Ovary (tissue), 9 donors: Measurements from ENCODE around the gene EEF2. TPM values are rescaled to one million over a fixed set of nuclear protein-coding genes. Genes with fewer than 3 reads are reported as not detected.

Experiments used
- DNase-seq, 5 donors: peaks; one replicate each; pipeline ENCODE4 v3.0.0-alpha.2; 2019 to 2020
- H3K27ac ChIP-seq, 2 donors: fragments of 200-600 bp; one replicate each; pipeline versions ENCODE4 v1.5.1 to v1.8.0; 2019 to 2022
- H3K27me3 ChIP-seq: fragments of 200-600 bp; one replicate; pipeline ENCODE4 v1.8.0; 2022
- H3K36me3 ChIP-seq: fragments of 200-600 bp; sonication (generic); one replicate; pipeline ENCODE4 v1.5.1; 2019
- H3K4me1 ChIP-seq: one replicate; pipeline ENCODE4 v1.8.1; 2013; ENCODE audit warnings: mild to moderate bottlenecking, moderate library complexity; ENCODE audit not compliant: insufficient read depth
- H3K4me3 ChIP-seq: fragments of 200-600 bp; sonication (generic); one replicate; pipeline ENCODE4 v1.5.1; 2017
- H3K9me3 ChIP-seq, 2 donors: fragments of 200-600 bp in 1 of 2; sonication (generic) in 1 of 2; one replicate each; pipeline versions ENCODE4 v1.5.1 to v1.8.1; 2013 to 2019; ENCODE audit warnings: mild to moderate bottlenecking in 1 of 2, moderate library complexity in 1 of 2
- CTCF ChIP-seq, 3 donors: fragments of 450-650 bp in 2 of 3; fragments of 200-600 bp in 1 of 3; IDR thresholded peaks; one replicate each; pipeline versions ENCODE4 v1.5.1 to v1.8.0; 2016 to 2022; ENCODE audit warnings: antibody characterized with exemption in 3 of 3, mild to moderate bottlenecking in 1 of 3
- EP300 ChIP-seq: sonication (generic); formaldehyde crosslinking; IDR thresholded peaks from one replicate; pipeline ENCODE4 v1.6.1; 2017; ENCODE audit warnings: antibody characterized with exemption
- POLR2A ChIP-seq: fragments of 450-650 bp; IDR thresholded peaks from one replicate; pipeline ENCODE4 v1.6.1; 2017; ENCODE audit warnings: antibody characterized with exemption, mild to moderate bottlenecking, moderate library complexity
- WGBS, 3 donors: extraction: QIAGEN DNeasy Blood & Tissue Kit in 1 of 3; methylation state at CpG; one replicate each; pipeline versions ENCODE4 v1.1.5 to v1.1.7; 2013 to 2017; 5-methylcytosine and 5-hydroxymethylcytosine counted together
- intact Hi-C, 4 donors: fragments of 100-400 bp; cut with DNase I; formaldehyde crosslinking; loops; one replicate each; pipeline versions ENCODE4 v1.11.0 to v1.15.1; 2022 to 2023
- polyA plus RNA-seq, 2 donors: library from polyadenylated mRNA; stranded (reverse); fragments of 200-250 nt in 1 of 2; fragments of 350-450 nt in 1 of 2; fragmentation: Illumina TruSeq in 1 of 2; extraction: RNeasy Lipid Tissue Mini Kit (QIAGEN cat#74804) in 1 of 2; gene quantifications; one replicate each; pipeline ENCODE4 v1.2.3, GENCODE V29; 2013 to 2014
- total RNA-seq, 7 donors: library from RNA; depleted of rRNA in 2 of 7; stranded (reverse); fragments of >200 nt in 2 of 7; fragmentation: NEBNext Ultra II Directional in 3 of 7; extraction: Animal tissue kit (Norgen Biotek cat#: 25700) in 3 of 7; gene quantifications; one replicate each; pipeline versions ENCODE4 v1.1.0 to v1.2.4, GENCODE V29; 2016 to 2023
- donor health status: DM: no; HTN: no; CAD: no; lungs with moderate emphysema.
- donor health status: DM: no; HTN: no; CAD: no.
- donor health status: Bipolar disorder and iron deficiency.
- donor health status: DM: yes; HTN: yes; CAD: no.
- donor health status: DM: no; HTN: no; CAD: no.
- donor health status: DM: yes; HTN: yes; CAD: no.

The EEF2 gene
- total and polyA plus RNA-seq, 9 donors, result 1,491 to 4,634 (median 3,960) TPM

GRCh38 chr19:3977242-3978143 is 7.8 kb downstream of the EEF2 start:
- no peak overlapping the region for H3K27ac ChIP-seq
- TF ChIP-seq EP300, result no peak
- no peak for TF ChIP-seq POLR2A
- no peak for TF ChIP-seq CTCF (IDR thresholded peaks at IDR 0.05)
- H3K27me3 ChIP-seq, result no peaks in the 10 kb centered on the region
- intact Hi-C loops, result no loop called here
- peak; percentile 15 to 51 (median 38) for DNase-seq
- no peaks in the 10 kb centered on the region for H3K9me3 ChIP-seq
- no peak overlapping the region for H3K4me3 ChIP-seq
- H3K36me3 ChIP-seq, result no peaks in the 10 kb centered on the region
- 78 to 87% (median 81%) methylated on average over 58 to 59 of the region's 59 CpGs for WGBS, 3 donors
- no peaks in the 10 kb centered on the region for H3K4me1 ChIP-seq

DNA sequence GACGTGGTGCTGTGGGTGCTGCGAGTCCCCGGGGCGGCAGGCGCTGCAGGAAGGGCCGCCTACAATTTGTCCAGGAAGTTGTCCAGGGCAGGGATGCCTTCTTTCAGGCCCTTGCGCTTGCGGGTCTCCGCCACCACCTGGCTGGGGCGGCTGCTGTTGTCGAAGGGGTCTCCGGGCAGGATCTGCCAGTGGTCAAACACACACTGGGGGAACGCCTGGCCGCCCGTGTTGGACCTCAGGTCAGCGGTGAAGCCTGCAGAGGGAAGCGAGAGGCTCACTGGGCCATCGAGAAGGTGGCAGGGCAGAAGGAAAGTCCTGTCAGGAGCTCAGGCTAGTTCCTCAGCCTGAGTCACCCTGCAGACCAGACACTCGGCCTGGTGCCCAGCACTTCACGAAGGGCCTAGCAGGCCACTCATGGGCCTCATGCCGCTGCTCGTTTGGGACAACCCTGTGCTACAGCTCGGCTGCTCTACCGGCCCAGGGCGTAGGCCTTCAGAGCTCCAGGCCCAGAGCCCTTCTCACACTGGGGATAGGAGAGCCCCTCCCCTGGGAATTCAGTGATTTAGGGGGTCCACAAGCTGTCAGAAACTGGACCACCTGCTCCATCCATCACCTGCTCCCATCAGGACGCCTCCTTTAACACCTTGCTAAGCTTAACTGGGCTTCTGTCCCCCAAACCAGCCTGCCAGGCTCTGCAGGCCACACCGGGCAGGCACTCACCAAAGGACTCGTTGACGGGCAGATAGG is 8.6 kb downstream of the EEF2 start:
- no peaks in the 10 kb centered on the region for H3K4me1 ChIP-seq
- H3K4me3 ChIP-seq, result no peak overlapping the region
- no peak overlapping the region for H3K27ac ChIP-seq
- H3K36me3 ChIP-seq, result no peaks in the 10 kb centered on the region
- no peaks in the 10 kb centered on the region for H3K9me3 ChIP-seq
- WGBS, 3 donors, result 81 to 87% (median 82%) methylated on average over 24 to 29 of the region's 29 CpGs
- intact Hi-C loops, result no loop called here
- DNase-seq, result peak; percentile 13 to 71 (median 34)
- H3K27me3 ChIP-seq, result no peaks in the 10 kb centered on the region
- no peak for TF ChIP-seq EP300
- no peak for TF ChIP-seq POLR2A
- no peak for TF ChIP-seq CTCF (IDR thresholded peaks at IDR 0.05)

GRCh38 chr19:3975637-3976087 is 9.6 kb downstream of the EEF2 start:
- peak in 3 of 5 donors; percentile 24 to 43 (median 32) for DNase-seq
- intact Hi-C loops, result no loop called here
- no peaks in the 10 kb centered on the region for H3K27me3 ChIP-seq
- TF ChIP-seq CTCF (IDR thresholded peaks at IDR 0.05) (no peak), POLR2A (no peak), EP300 (no peak)
- WGBS, 3 donors, result 70 to 81% (median 71%) methylated on average over 14 of the region's 14 CpGs
- no peak overlapping the region for H3K27ac ChIP-seq
- no peak overlapping the region for H3K4me3 ChIP-seq
- no peaks in the 10 kb centered on the region for H3K36me3 ChIP-seq
- no peaks in the 10 kb centered on the region for H3K4me1 ChIP-seq
- H3K9me3 ChIP-seq, result no peaks in the 10 kb centered on the region

DNA sequence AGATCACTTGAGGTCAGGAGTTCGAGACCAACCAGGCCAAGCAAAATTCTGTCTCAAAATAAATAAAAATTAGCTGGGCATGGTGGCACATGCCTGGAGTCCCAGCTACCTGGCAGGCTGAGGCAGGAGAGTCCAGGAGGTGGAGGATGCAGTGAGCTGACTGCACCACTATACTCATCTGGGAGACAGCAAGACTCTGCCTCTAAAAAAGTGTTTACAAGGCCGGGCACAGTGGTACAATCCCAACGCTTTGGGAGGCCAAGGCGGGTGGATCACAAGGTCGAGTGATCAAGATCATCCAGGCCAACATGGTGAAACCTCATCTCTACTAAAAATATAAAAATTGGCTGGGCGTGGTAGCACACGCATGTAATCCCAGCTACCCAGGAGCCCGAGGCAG is 10.1 kb downstream of the EEF2 start:
- H3K9me3 ChIP-seq, result no peaks in the 10 kb centered on the region
- WGBS, 3 donors, result 68 to 78% (median 74%) methylated on average over 8 of the region's 8 CpGs
- TF ChIP-seq CTCF (IDR thresholded peaks at IDR 0.05), result no peak
- TF ChIP-seq POLR2A, result no peak
- no peak for TF ChIP-seq EP300
- no peaks in the 10 kb centered on the region for H3K4me1 ChIP-seq
- no peak overlapping the region for H3K27ac ChIP-seq
- H3K27me3 ChIP-seq, result no peaks in the 10 kb centered on the region
- no peak overlapping the region for H3K4me3 ChIP-seq
- DNase-seq, result peak in 2 of 5 donors; percentile 24 to 36
- intact Hi-C loops, result no loop called here
- no peaks in the 10 kb centered on the region for H3K36me3 ChIP-seq
